ENCODE results near the gene TIGD1. TPM values are rescaled to one million over a fixed set of nuclear protein-coding genes. Genes with fewer than 3 reads are reported as not detected.

The TIGD1 gene
- total and polyA plus RNA-seq, 2 experiments from 2014 or later = 7.6 to 9.3 TPM

Other genes starting within 250 kb of the TIGD1 start
- 0.28 and 0.31 TPM in 2 replicates for gene ALPP, start 171.8 kb downstream of the TIGD1 start, total RNA-seq (2014; rRNA removed; shearing (Covaris generic))
- gene ALPP, start 171.8 kb downstream of the TIGD1 start, polyA plus RNA-seq (2016; fragmentation: Nextera tagmentation; extraction: Ambion mirVana) = 0.07 TPM in 1 of 2 replicates, not detected in the other
- gene ALPG, start 143.7 kb downstream of the TIGD1 start, total RNA-seq (2014; rRNA removed; shearing (Covaris generic)) = 2.5 and 3.8 TPM in 2 replicates
- 0.89 and 1.4 TPM in 2 replicates for gene ALPG, start 143.7 kb downstream of the TIGD1 start, polyA plus RNA-seq (2016; fragmentation: Nextera tagmentation; extraction: Ambion mirVana)
- not detected in 2 replicates for gene ALPI, start 94.4 kb downstream of the TIGD1 start, total RNA-seq (2014; rRNA removed; shearing (Covaris generic))
- not detected in 2 replicates for gene ALPI, start 94.4 kb downstream of the TIGD1 start, polyA plus RNA-seq (2016; fragmentation: Nextera tagmentation; extraction: Ambion mirVana)
- 17.5 and 18.0 TPM in 2 replicates for gene ECEL1, start 62.7 kb downstream of the TIGD1 start, total RNA-seq (2014; rRNA removed; shearing (Covaris generic))
- 6.7 and 9.3 TPM in 2 replicates for gene ECEL1, start 62.7 kb downstream of the TIGD1 start, polyA plus RNA-seq (2016; fragmentation: Nextera tagmentation; extraction: Ambion mirVana)
- 0.31 TPM in 1 of 2 replicates, not detected in the other for gene PRSS56, start 30.2 kb downstream of the TIGD1 start, total RNA-seq (2014; rRNA removed; shearing (Covaris generic))
- 0.27 TPM in 1 of 2 replicates, not detected in the other for gene PRSS56, start 30.2 kb downstream of the TIGD1 start, polyA plus RNA-seq (2016; fragmentation: Nextera tagmentation; extraction: Ambion mirVana)
- gene CHRND, start 24.4 kb downstream of the TIGD1 start, total RNA-seq (2014; rRNA removed; shearing (Covaris generic)) = 0.10 TPM in 1 of 2 replicates, not detected in the other
- 0.11 TPM in 1 of 2 replicates, not detected in the other for gene CHRND, start 24.4 kb downstream of the TIGD1 start, polyA plus RNA-seq (2016; fragmentation: Nextera tagmentation; extraction: Ambion mirVana)
- gene CHRNG, start 10.9 kb downstream of the TIGD1 start, total RNA-seq (2014; rRNA removed; shearing (Covaris generic)) = not detected in 2 replicates
- gene CHRNG, start 10.9 kb downstream of the TIGD1 start, polyA plus RNA-seq (2016; fragmentation: Nextera tagmentation; extraction: Ambion mirVana) = not detected in 2 replicates
- gene EIF4E2, start 132 bp upstream of the TIGD1 start, total RNA-seq (2014; rRNA removed; shearing (Covaris generic)) = 59.2 and 68.1 TPM in 2 replicates
- 148 and 152 TPM in 2 replicates for gene EIF4E2, start 132 bp upstream of the TIGD1 start, polyA plus RNA-seq (2016; fragmentation: Nextera tagmentation; extraction: Ambion mirVana)
- gene EFHD1, start 83.0 kb upstream of the TIGD1 start, total RNA-seq (2014; rRNA removed; shearing (Covaris generic)) = 3.4 and 7.0 TPM in 2 replicates
- gene EFHD1, start 83.0 kb upstream of the TIGD1 start, polyA plus RNA-seq (2016; fragmentation: Nextera tagmentation; extraction: Ambion mirVana) = 6.2 and 6.4 TPM in 2 replicates
- gene GIGYF2, start 146.8 kb upstream of the TIGD1 start, total RNA-seq (2014; rRNA removed; shearing (Covaris generic)) = 97.5 and 104 TPM in 2 replicates
- gene GIGYF2, start 146.8 kb upstream of the TIGD1 start, polyA plus RNA-seq (2016; fragmentation: Nextera tagmentation; extraction: Ambion mirVana) = 39.2 and 48.9 TPM in 2 replicates
- gene KCNJ13, start 226.0 kb upstream of the TIGD1 start, total RNA-seq (2014; rRNA removed; shearing (Covaris generic)) = not detected in 2 replicates
- gene KCNJ13, start 226.0 kb upstream of the TIGD1 start, polyA plus RNA-seq (2016; fragmentation: Nextera tagmentation; extraction: Ambion mirVana) = 0.37 and 0.52 TPM in 2 replicates

Measured in GM23338 (cell line).